Measurements from ENCODE around the gene ARSH. TPM values are rescaled to one million over a fixed set of nuclear protein-coding genes. Genes with fewer than 3 reads are reported as not detected.

The ARSH gene
- total and polyA plus RNA-seq, 2 of the 8 experiments (the other 6 are each of a cell fraction or from before 2014, with no cell fraction given): not detected

- TF ChIP-seq CHD7 (IDR thresholded peaks at IDR 0.05; ENCODE audit: insufficient replicate concordance, low read length) (no peak), MAFK (IDR thresholded peaks at IDR 0.05; ENCODE audit: low read depth, low read length) (no peak), ATF2 (IDR thresholded peaks at IDR 0.05; ENCODE audit: low read length) (no peak), SIRT6 (IDR thresholded peaks at IDR 0.05; ENCODE audit: low read length) (no peak), SUZ12 (IDR thresholded peaks at IDR 0.05; ENCODE audit: low read length) (no peak), EZH2 (IDR thresholded peaks at IDR 0.05; ENCODE audit: low read depth, low read length, severe bottlenecking) (no peak), SIX5 (IDR thresholded peaks at IDR 0.05; ENCODE audit: low read depth, low read length) (no peak), SP2 (IDR thresholded peaks at IDR 0.05; ENCODE audit: low read length) (no peak), RFX5 (IDR thresholded peaks at IDR 0.05; ENCODE audit: borderline replicate concordance, low read depth, low read length) (no peak)
Measured at GRCh38 chrX:3006495-3006894, at the start of gene ARSH (continued).

Data from H1 (cell line).